ENCODE measurements around the gene TPBGL.

TPBGL gene

GRCh38 chr11:75214411-75214821 is 26.2 kb upstream of the TPBGL start:
- DNase-seq = peak; percentile 46

DNA sequence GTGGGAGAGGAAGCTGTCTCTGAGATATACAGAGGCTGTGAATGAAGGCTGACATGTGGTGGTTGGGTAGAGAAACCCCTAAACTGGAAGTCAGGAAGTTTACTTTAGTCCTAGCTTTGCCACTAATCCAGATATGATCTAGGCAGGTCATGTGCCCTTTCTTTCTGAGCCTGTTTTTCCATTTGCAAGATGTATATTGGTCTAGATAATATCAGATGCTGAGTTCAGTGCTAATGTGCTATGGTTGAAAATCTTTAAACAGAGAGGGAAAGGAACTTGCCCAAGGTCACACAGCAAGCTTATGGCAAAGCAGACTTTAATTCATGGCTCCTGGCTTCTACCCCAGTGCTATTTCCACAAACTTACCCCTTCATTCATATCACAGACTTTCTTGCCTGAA is 25.7 kb upstream of the TPBGL start:
- DNase-seq = no peak

- no peak for DNase-seq
Measured at GRCh38 chr11:75219869-75220268, 20.7 kb upstream of the TPBGL start.

- DNase-seq = no peak
Measured at GRCh38 chr11:75223954-75224643, 16.5 kb upstream of the TPBGL start.

- DNase-seq = no peak
Measured at GRCh38 chr11:75225794-75226193, 14.8 kb upstream of the TPBGL start.

- DNase-seq = peak; percentile 9
Measured at GRCh38 chr11:75229466-75229865, 11.1 kb upstream of the TPBGL start.

DNA sequence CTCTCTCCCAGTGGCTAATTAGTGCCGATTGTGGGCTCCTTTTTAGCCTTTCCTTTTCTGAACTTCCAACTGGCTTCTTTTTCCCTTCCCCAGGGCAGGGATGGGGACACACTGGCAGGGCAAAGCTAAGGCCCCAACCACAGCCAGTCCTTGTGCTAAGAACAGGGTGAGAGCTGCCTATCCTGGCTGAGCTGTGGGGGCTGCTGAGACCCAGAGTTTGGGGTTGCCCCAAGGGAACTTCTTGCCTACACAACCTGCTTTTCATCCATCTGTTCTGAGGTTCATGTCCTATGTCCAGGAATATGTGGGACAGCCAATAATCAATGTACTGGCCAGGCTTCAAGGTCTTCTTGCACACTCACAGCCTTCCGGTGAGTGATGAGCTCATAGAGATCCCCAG is 10.0 kb upstream of the TPBGL start:
- no peak for DNase-seq

GRCh38 chr11:75233754-75234172 is 6.8 kb upstream of the TPBGL start:
- DNase-seq = no peak

- DNase-seq = no peak
Measured at GRCh38 chr11:75236062-75236461, 4.5 kb upstream of the TPBGL start.

DNA sequence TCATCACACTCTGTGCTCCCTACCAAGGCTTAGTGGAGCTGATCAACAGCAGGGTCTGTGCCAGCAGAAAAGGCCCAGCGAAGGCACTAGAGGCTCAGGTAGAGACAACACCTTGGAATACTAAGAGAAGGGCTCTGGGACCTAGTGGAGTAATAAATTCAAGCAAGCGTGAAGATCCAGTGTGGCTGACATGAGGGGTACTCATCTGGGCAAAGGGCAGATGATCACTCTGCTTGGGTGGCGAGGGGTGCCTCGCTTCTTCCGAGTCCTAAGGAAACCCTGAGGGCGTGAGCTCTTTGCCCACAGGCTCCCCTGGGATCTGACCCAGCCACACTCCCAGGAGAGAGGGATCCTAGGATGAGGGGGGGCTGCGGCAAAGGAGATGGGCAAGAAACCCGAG is 3.5 kb upstream of the TPBGL start:
- DNase-seq = no peak

DNA sequence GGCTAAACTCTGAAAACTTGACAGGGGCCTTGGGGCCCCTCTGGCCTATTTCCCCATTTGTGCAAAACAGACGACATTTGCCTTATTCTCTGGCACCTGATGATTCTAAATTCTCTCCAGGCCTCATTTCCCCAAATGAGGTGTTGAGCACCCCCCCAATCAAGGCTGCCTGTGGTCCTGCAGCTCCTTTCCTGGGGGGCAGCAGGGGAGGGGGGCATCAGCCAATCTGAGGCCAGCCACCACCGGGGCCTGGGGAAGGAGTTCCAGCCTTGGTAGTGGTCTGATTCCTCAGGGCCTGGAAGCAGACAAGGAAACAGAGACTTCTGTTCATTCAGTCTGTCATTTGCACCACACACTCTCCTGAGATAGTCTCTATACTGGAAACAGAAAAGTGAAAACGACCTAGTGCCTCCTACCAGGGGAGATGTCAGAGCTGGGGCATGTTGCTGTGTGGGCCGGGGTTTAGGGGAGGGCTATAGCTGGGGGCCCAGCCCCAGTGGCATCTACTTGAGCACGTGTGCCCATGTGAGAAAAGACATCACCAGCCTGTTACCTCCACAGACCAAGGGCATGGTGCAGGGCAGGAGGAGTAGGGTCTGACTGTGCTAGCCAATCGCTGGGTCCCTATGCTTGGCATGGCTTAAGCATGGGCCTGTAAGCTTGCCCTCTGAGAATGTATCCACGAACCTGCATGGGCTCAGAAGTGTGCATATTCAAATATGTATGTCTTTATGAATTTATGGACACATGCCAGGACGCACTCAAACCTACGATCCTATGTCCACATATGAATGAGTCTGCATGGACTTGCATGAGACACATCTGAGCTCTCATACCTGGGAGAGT is 1.8 kb upstream of the TPBGL start:
- DNase-seq = no peak

- no peak for DNase-seq
Measured at GRCh38 chr11:75239531-75240290, 863 bp upstream of the TPBGL start.

- DNase-seq = peak; percentile 83
Measured at GRCh38 chr11:75241036-75241905, 697 bp downstream of the TPBGL start.

- no peak for DNase-seq
Measured at GRCh38 chr11:75241906-75242644, 1.5 kb downstream of the TPBGL start.

GRCh38 chr11:75242722-75243600 is 2.4 kb downstream of the TPBGL start:
- no peak for DNase-seq

DNA sequence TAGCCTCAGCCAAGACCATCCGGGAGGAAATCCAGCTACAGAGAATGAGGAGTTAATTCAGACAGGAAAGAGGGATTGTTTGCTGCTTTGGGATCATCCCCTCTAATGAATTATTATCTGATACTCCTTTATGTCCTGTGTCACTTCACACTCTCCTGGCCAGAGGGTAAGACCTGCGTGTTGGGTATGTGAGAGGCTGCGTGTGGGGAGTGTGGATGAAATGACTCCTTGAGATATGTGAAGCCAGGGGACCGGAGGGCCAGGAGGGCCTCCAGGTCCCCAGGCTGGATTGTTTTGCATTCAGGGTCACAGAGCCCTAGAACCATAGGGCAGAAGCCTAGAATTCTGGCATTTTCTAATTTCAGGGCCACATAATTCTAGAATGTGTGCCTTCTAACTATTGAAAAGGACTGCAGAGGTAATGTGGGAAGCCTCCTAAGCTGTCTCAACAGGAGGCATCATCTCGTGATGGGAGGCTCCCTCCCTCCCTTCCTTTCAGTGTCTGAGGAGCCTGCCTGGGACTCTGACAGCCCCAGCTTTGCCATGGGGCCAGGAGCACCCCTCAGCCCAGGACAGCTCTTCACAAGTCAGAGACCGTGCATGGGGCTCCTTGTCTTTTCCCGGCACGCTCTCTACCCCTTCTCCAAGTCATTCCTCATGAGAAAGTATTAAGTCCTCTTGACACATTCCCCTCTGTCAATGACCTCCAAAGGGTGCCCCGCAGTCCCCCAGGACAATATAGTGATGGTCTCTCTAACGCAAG is 3.7 kb downstream of the TPBGL start:
- no peak for DNase-seq

GRCh38 chr11:75245356-75246005 is 4.9 kb downstream of the TPBGL start:
- no peak for DNase-seq

DNA sequence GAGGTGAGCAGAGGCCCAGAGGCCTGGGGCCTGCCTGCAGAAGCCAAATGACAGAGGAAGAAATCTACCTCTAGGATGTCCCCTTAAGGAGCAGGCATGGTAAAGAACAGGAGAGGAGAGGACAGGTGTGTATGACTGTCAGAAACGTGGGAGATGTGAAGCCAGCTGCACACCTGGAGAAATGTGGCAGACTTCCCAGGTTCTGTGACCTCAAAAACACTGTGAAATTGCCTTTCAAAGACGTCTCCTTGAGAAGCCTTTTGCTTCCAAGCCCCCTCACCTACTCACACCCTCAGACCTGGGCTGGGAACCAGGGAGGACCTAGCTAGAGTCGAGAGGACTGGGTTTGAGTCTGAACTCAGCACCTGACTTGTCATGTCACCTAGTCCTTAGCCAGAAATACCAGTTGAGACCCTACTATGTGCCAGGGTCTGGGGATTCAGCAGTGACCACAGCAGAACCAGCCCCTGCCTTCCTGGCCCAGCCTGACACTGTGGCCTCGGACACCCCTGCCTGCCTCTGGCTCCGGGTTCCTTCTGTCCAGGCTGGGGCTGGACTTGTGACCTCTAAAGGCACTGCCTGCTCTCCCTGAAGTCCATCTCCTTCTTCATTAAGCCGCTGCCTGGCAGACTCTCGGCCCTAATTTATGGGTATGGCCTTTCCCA is 5.6 kb downstream of the TPBGL start:
- DNase-seq = no peak

Measured in NCI-H1092 (cell line).